ENCODE results near the gene MIA.

GRCh38 chr19:40799558-40800338 is 24.4 kb downstream of the MIA start:
- TF ChIP-seq ZNF431 (CRISPR knock-in tag; IDR thresholded peaks at IDR 0.05) (no peak), CREB1 (IDR thresholded peaks at IDR 0.05) (no peak), CREB1 (CRISPR knock-in tag; IDR thresholded peaks at IDR 0.05) (no peak), SP1 (CRISPR knock-in tag; IDR thresholded peaks at IDR 0.05) (no peak), ZBTB34 (CRISPR knock-in tag; IDR thresholded peaks at IDR 0.05) (no peak), CTCF (IDR thresholded peaks at IDR 0.05 in 2 of 3, conservative IDR thresholded peaks at IDR 0.05 in 1 of 3; ENCODE audit: insufficient read depth in 2 of 3, low read depth in 1 of 3, low read length in 3 of 3) (no peak), ARID2 (IDR thresholded peaks at IDR 0.05) (no peak), MNT (conservative IDR thresholded peaks at IDR 0.05) (peak in 1 of 2 experiments; percentile 29; a peak in 1 of 4 replicates), HINFP (tag; conservative IDR thresholded peaks at IDR 0.05; ENCODE audit: low read depth) (no peak), SIN3A (IDR thresholded peaks at IDR 0.05; ENCODE audit: borderline replicate concordance in 2 of 2, control insufficient read depth in 1 of 2, low read depth in 2 of 2, low read length in 2 of 2) (no peak; a peak in 2 of 4 replicates), ILK (tag; IDR thresholded peaks at IDR 0.05; ENCODE audit: borderline replicate concordance, low read depth) (no peak), BHLHE40 (IDR thresholded peaks at IDR 0.05; ENCODE audit: low read length) (no peak), ZNF124 (CRISPR knock-in tag; IDR thresholded peaks at IDR 0.05) (no peak), NRF1 (conservative IDR thresholded peaks at IDR 0.05 in 1 of 2, IDR thresholded peaks at IDR 0.05 in 1 of 2) (no peak)

Data from K562 (cell line).